Adrenal gland (tissue), 12 donors: ENCODE data around the gene KLF17. TPM values are rescaled to one million over a fixed set of nuclear protein-coding genes. Genes with fewer than 3 reads are reported as not detected.

Experiments used
- DNase-seq, 7 donors: peaks; one replicate each; pipeline ENCODE4 v3.0.0-alpha.2; 2019 to 2020
- H3K27ac ChIP-seq, 5 donors: fragments of 200-600 bp; sonication (generic) in 4 of 5; 1 replicate in 3 of 5; 2 replicates in 2 of 5; pipeline versions ENCODE4 v1.5.1 to v1.8.0; 2016 to 2020; ENCODE audit warnings: mild to moderate bottlenecking in 1 of 5
- H3K27me3 ChIP-seq: fragments of 200-600 bp; 2 replicates; pipeline ENCODE4 v1.8.0; 2021
- H3K36me3 ChIP-seq, 2 donors: fragments of 200-600 bp; replicated peaks in 1 of 2; 1 replicate in 1 of 2; 2 replicates in 1 of 2; pipeline versions ENCODE4 v1.5.1 to v1.8.0; 2018 to 2022
- H3K4me1 ChIP-seq, 2 donors: fragments of 200-600 bp; replicated peaks in 1 of 2; 1 replicate in 1 of 2; 2 replicates in 1 of 2; pipeline versions ENCODE4 v1.5.1 to v1.8.0; 2018 to 2021
- H3K4me3 ChIP-seq, 4 donors: fragments of 200-600 bp; sonication (generic) in 3 of 4; one replicate each; pipeline ENCODE4 v1.5.1; 2016 to 2018
- H3K9me3 ChIP-seq, 3 donors: fragments of 200-600 bp; sonication (generic) in 1 of 3; replicated peaks in 1 of 3; 1 replicate in 2 of 3; 2 replicates in 1 of 3; pipeline versions ENCODE4 v1.5.1 to v1.8.0; 2016 to 2021
- CTCF ChIP-seq, 6 experiments: fragments of 450-650 bp in 4 of 6; fragments of 200-600 bp in 2 of 6; sonication (generic) in 1 of 6; IDR thresholded peaks; 1 replicate in 5 of 6; 2 replicates in 1 of 6; pipeline versions ENCODE4 v1.5.1 to v1.8.0; 2016 to 2021; ENCODE audit warnings: antibody characterized with exemption in 6 of 6, mild to moderate bottlenecking in 2 of 6, moderate library complexity in 1 of 6
- POLR2A ChIP-seq, 2 donors: fragments of 450-650 bp; IDR thresholded peaks; one replicate each; pipeline ENCODE4 v1.6.1; 2017; ENCODE audit warnings: antibody characterized with exemption in 2 of 2, mild to moderate bottlenecking in 2 of 2, moderate library complexity in 1 of 2
- WGBS, 4 donors: extraction: QIAGEN DNeasy Blood & Tissue Kit in 2 of 4; methylation state at CpG; one replicate each; pipeline versions ENCODE4 v1.1.5 to v1.1.7; 2013 to 2017; 5-methylcytosine and 5-hydroxymethylcytosine counted together
- intact Hi-C, 2 donors: fragments of 100-400 bp; cut with DNase I; formaldehyde crosslinking; loops; one replicate each; pipeline versions ENCODE4 v1.14.1 to v1.15.0; 2022 to 2023
- polyA plus RNA-seq, 3 donors: library from polyadenylated mRNA; stranded (reverse); fragments of 200-250 nt in 2 of 3; fragments of 350-450 nt in 1 of 3; fragmentation: Illumina TruSeq in 1 of 3; extraction: RNeasy Lipid Tissue Mini Kit (QIAGEN cat#74804) in 1 of 3; gene quantifications; one replicate each; pipeline ENCODE4 v1.2.3, GENCODE V29; 2013 to 2014
- small RNA-seq, 2 donors: library from RNA; depleted of rRNA; stranded (forward); fragments of <200 nt; gene quantifications; one replicate each; pipeline ENCODE3, GENCODE V24; 2016
- total RNA-seq, 9 donors: library from RNA; depleted of rRNA in 4 of 9; stranded (reverse); fragments of >200 nt in 4 of 9; fragments of 120-200 nt in 1 of 9; fragmentation: NEBNext Ultra II Directional in 1 of 9; extraction: Animal tissue kit (Norgen Biotek cat#: 25700) in 1 of 9; gene quantifications; one replicate each; pipeline versions ENCODE4 v1.1.0 to v1.2.4, GENCODE V29; 2013 to 2023
- donor health status: healthy with polysubstance abuse.
- donor health status: Bipolar disorder and iron deficiency.
- donor health status: DM: yes; HTN: yes; CAD: no.
- donor health status: DM: no; HTN: no; CAD: no.
- donor health status: DM: no; HTN: no; CAD: no.
- donor health status: DM: yes; HTN: yes; CAD: no.

KLF17 gene
- total and polyA plus RNA-seq, 12 donors: 0.14 to 4.6 (median 0.78) TPM; not detected in 1

DNA sequence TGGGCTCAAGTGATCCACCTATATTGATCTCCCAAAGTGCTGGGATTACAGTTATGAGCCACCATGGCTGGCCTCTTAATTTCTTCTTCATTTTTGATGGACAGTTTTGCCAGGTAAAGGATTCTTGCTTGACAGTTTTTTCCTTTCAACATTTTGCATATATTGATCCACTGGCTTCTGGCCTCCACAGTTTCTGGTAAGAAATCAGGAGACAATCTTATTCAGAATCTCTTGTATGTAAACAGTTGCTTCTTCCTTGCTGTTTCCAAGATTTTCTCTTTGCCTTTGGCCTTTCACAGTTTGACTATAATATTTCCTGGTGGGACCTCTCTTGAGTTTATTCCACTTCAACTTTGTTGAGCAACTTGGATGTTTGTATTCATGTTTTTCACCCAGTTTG is 42.9 kb downstream of the KLF17 start:
- no peaks in the 10 kb centered on the region for H3K27me3 ChIP-seq
- H3K36me3 ChIP-seq: no peaks in the 10 kb centered on the region
- no peak for DNase-seq
- TF ChIP-seq POLR2A (IDR thresholded peaks at IDR 0.05) (no peak), CTCF (IDR thresholded peaks at IDR 0.05) (no peak)
- H3K9me3 ChIP-seq: no peaks in the 10 kb centered on the region
- intact Hi-C loops: no loop called here
- H3K4me1 ChIP-seq: no peaks in the 10 kb centered on the region
- no peak overlapping the region for H3K4me3 ChIP-seq
- H3K27ac ChIP-seq: no peak overlapping the region

- Histone ChIP-seq H3K4me3 (no peak overlapping the region), H3K9me3 (no peaks in the 10 kb centered on the region), H3K27me3 (no peaks in the 10 kb centered on the region), H3K36me3 (no peaks in the 10 kb centered on the region), H3K27ac (no peak overlapping the region), H3K4me1 (no peaks in the 10 kb centered on the region)
- TF ChIP-seq POLR2A (IDR thresholded peaks at IDR 0.05) (no peak), CTCF (IDR thresholded peaks at IDR 0.05) (no peak)
- no peak for DNase-seq
- 75 to 92% (median 84%) methylated on average over 5 of the region's 5 CpGs for WGBS, 4 donors
- intact Hi-C loops: no loop called here
These were observed 50.0 kb downstream of the KLF17 start for GRCh38 chr1:44168520-44169098.

- intact Hi-C loops: no loop called here
- Histone ChIP-seq H3K27ac (no peak overlapping the region), H3K4me1 (no peaks in the 10 kb centered on the region), H3K4me3 (no peak overlapping the region), H3K36me3 (no peaks in the 10 kb centered on the region), H3K9me3 (peaks cover 0 to 10% (median 0%) of the 10 kb centered on the region in 3 donors), H3K27me3 (no peaks in the 10 kb centered on the region)
- WGBS, 4 donors: 86 to 98% (median 91%) methylated on average over 3 of the region's 3 CpGs
- no peak for DNase-seq
- no peak for TF ChIP-seq CTCF (IDR thresholded peaks at IDR 0.05)
- TF ChIP-seq POLR2A (IDR thresholded peaks at IDR 0.05): no peak
These were observed 51.7 kb downstream of the KLF17 start for GRCh38 chr1:44170281-44170823.

GRCh38 chr1:44174630-44175029 is 56.0 kb downstream of the KLF17 start:
- WGBS, 4 donors: 75 to 88% (median 85%) methylated on average over 1 of the region's 1 CpG
- no peak for DNase-seq
- H3K4me1 ChIP-seq: no peaks in the 10 kb centered on the region
- H3K27me3 ChIP-seq: no peaks in the 10 kb centered on the region
- no peak overlapping the region for H3K4me3 ChIP-seq
- peaks cover 0 to 10% (median 0%) of the 10 kb centered on the region in 3 donors for H3K9me3 ChIP-seq
- H3K27ac ChIP-seq: no peak overlapping the region
- TF ChIP-seq POLR2A (IDR thresholded peaks at IDR 0.05): no peak
- no peak for TF ChIP-seq CTCF (IDR thresholded peaks at IDR 0.05)
- intact Hi-C loops: no loop called here
- no peaks in the 10 kb centered on the region for H3K36me3 ChIP-seq

Small RNAs within 50 kb of the gene (small RNA-seq; reads per million reads assigned to genes)
- gene AL035417.1 (0 reads per million in 2 donors), gene OOSP1P1 (0 reads per million in 2 donors), gene RF00019 (0 reads per million in 2 donors), gene RN7SL479P (0 reads per million in 2 donors)

Other genes starting within 250 kb of the KLF17 start
- gene ARTN, start 185.0 kb upstream of the KLF17 start, total RNA-seq: 1 to 10 TPM in 2 of 9 donors, under 1 TPM in 6, not detected in 1; 0.23 to 1.3 (median 0.71) TPM
- 1 to 10 TPM in 2 of 3 donors, under 1 TPM in 1; 0.37 to 4.9 (median 2.8) TPM for gene ARTN, start 185.0 kb upstream of the KLF17 start, polyA plus RNA-seq
- gene IPO13, start 171.9 kb upstream of the KLF17 start, total RNA-seq: 10 to 100 TPM; 32.2 to 42.1 (median 36.4) TPM
- 10 to 100 TPM; 35.3 to 78.1 (median 54.5) TPM for gene IPO13, start 171.9 kb upstream of the KLF17 start, polyA plus RNA-seq
- 10 to 100 TPM; 12.0 to 48.0 (median 24.4) TPM for gene DPH2, start 148.8 kb upstream of the KLF17 start, total RNA-seq
- gene DPH2, start 148.8 kb upstream of the KLF17 start, polyA plus RNA-seq: 10 to 100 TPM; 19.1 to 29.1 (median 24.6) TPM
- 100 to 1,000 TPM; 177 to 432 (median 220) TPM for gene ATP6V0B, start 143.9 kb upstream of the KLF17 start, total RNA-seq
- 100 to 1,000 TPM; 141 to 302 (median 161) TPM for gene ATP6V0B, start 143.9 kb upstream of the KLF17 start, polyA plus RNA-seq
- 10 to 100 TPM; 18.8 to 47.9 (median 29.3) TPM for gene B4GALT2, start 139.6 kb upstream of the KLF17 start, total RNA-seq
- 10 to 100 TPM; 18.2 to 34.3 (median 24.1) TPM for gene B4GALT2, start 139.6 kb upstream of the KLF17 start, polyA plus RNA-seq
- 10 to 100 TPM in 6 of 9 donors, 1 to 10 TPM in 3; 5.8 to 16.8 (median 11.0) TPM for gene CCDC24, start 127.2 kb upstream of the KLF17 start, total RNA-seq
- gene CCDC24, start 127.2 kb upstream of the KLF17 start, polyA plus RNA-seq: 10 to 100 TPM in 2 of 3 donors, 1 to 10 TPM in 1; 3.1 to 53.5 (median 52.5) TPM
- 100 to 1,000 TPM in 1 of 9 donors, 10 to 100 TPM in 8; 11.9 to 198 (median 20.5) TPM for gene SLC6A9, start 87.4 kb upstream of the KLF17 start, total RNA-seq
- 10 to 100 TPM; 11.8 to 77.2 (median 27.6) TPM for gene SLC6A9, start 87.4 kb upstream of the KLF17 start, polyA plus RNA-seq
- gene KLF18, start 22.8 kb downstream of the KLF17 start, total RNA-seq: not detected
- not detected for gene KLF18, start 22.8 kb downstream of the KLF17 start, polyA plus RNA-seq
- gene DMAP1, start 94.7 kb downstream of the KLF17 start, total RNA-seq: 100 to 1,000 TPM in 2 of 9 donors, 10 to 100 TPM in 7; 62.4 to 229 (median 73.5) TPM
- 100 to 1,000 TPM; 118 to 145 (median 142) TPM for gene DMAP1, start 94.7 kb downstream of the KLF17 start, polyA plus RNA-seq
- gene ERI3, start 236.4 kb downstream of the KLF17 start, total RNA-seq: 10 to 100 TPM; 34.3 to 68.4 (median 48.3) TPM
- 10 to 100 TPM; 33.8 to 43.4 (median 38.6) TPM for gene ERI3, start 236.4 kb downstream of the KLF17 start, polyA plus RNA-seq